NB4 (cell line): Measurements from ENCODE around the gene CCNA1.

Source experiments
- POLR2A ChIP-seq: IDR thresholded peaks from 2 replicates; pipeline ENCODE4 v1.6.1; 2011; ENCODE audit warnings: mild to moderate bottlenecking; ENCODE audit not compliant: insufficient read length; ENCODE audit errors: extremely low read depth
- TF ChIP-seq, protein P1 (sequence below): IDR thresholded peaks from 2 replicates; pipeline ENCODE4 v1.6.1; 2011; ENCODE audit warnings: low read depth, low read length
- TF ChIP-seq, protein P2 (sequence below): IDR thresholded peaks from one replicate; pipeline ENCODE4 v1.5.1; 2012; ENCODE audit warnings: low read depth, low read length

DNA sequence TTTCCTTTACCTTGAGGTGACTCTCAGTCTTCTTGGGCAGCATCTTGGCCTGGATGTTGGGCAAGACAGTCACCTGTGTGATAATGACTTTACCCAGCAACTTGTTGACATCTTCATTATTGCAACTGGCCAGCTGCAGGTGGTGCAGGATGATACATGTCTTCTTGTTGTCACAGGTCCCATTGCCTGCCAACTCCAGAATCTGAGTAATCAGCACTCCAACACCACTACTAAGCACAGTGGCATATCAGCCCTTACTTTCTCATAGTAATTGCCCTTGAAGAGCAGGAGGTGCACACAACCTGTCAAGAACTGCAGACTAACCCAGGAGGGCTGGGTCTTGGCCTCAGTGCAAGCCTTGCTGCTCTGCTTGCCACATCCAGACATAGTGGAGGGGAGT lies 57.8 kb downstream of the CCNA1 start:
- no peak for TF ChIP-seq POLR2A
- TF ChIP-seq, protein P1, sequence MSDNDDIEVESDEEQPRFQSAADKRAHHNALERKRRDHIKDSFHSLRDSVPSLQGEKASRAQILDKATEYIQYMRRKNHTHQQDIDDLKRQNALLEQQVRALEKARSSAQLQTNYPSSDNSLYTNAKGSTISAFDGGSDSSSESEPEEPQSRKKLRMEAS, result no peak
- TF ChIP-seq, protein P2, sequence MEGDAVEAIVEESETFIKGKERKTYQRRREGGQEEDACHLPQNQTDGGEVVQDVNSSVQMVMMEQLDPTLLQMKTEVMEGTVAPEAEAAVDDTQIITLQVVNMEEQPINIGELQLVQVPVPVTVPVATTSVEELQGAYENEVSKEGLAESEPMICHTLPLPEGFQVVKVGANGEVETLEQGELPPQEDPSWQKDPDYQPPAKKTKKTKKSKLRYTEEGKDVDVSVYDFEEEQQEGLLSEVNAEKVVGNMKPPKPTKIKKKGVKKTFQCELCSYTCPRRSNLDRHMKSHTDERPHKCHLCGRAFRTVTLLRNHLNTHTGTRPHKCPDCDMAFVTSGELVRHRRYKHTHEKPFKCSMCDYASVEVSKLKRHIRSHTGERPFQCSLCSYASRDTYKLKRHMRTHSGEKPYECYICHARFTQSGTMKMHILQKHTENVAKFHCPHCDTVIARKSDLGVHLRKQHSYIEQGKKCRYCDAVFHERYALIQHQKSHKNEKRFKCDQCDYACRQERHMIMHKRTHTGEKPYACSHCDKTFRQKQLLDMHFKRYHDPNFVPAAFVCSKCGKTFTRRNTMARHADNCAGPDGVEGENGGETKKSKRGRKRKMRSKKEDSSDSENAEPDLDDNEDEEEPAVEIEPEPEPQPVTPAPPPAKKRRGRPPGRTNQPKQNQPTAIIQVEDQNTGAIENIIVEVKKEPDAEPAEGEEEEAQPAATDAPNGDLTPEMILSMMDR, result no peak
